ENCODE data around the gene CPLX3. TPM values are rescaled to one million over a fixed set of nuclear protein-coding genes. Genes with fewer than 3 reads are reported as not detected.

The CPLX3 gene
- polyA plus RNA-seq, 2 of the 4 experiments (the other 2 are of a cell fraction), result not detected

- H3K4me3 ChIP-seq, result no peak overlapping the region
- ChIA-PET CTCF (interaction anchor here (0.6 to 66.7 kb wide), 4 partner anchors 10 to 116 kb away, joined by 3 to 1908 read pairs (median 956); partner anchors contain the start of genes CPLX3, CSK, LMAN1L and ULK3), POLR2A (interaction anchor here (0.6 kb wide), 1 partner anchor 43 kb away, joined by 3 read pairs; no protein-coding TSS in a partner anchor)
- no peak overlapping the region for H3K27ac ChIP-seq
- WGBS (ENCODE audit: missing lambda C conversion rate), result 85% methylated on average over 18 of the region's 20 CpGs
- no peak for FAIRE-seq
- peaks cover 3% of the 10 kb centered on the region; the same call in 1 of the 3 replicates for H3K4me1 ChIP-seq
- TF ChIP-seq JUN (IDR thresholded peaks at IDR 0.05), result no peak
- ATAC-seq, result peak; percentile 17 to 48; a peak in 5 of 6 replicates
- no peak for DNase-seq (ENCODE audit: low read depth in 1 of 2, low spot score in 1 of 2)
- H3K4me2 ChIP-seq, result no peak overlapping the region
- no peaks in the 10 kb centered on the region for H3K9me3 ChIP-seq
Measured at GRCh38 chr15:74800559-74801094, 25.8 kb upstream of the CPLX3 start.

GRCh38 chr15:74801311-74801997 is 25.0 kb upstream of the CPLX3 start:
- Histone ChIP-seq H3K27ac (no peak overlapping the region), H3K4me1 (peaks cover 3% of the 10 kb centered on the region; the same call in 1 of the 3 replicates), H3K4me2 (no peak overlapping the region), H3K4me3 (no peak overlapping the region), H3K9me3 (no peaks in the 10 kb centered on the region)
- no peak for ATAC-seq
- no peak for FAIRE-seq
- WGBS (ENCODE audit: missing lambda C conversion rate), result 92% methylated on average over 13 of the region's 18 CpGs
- no peak for TF ChIP-seq REST (IDR thresholded peaks at IDR 0.05)
- TF ChIP-seq POLR2A (IDR thresholded peaks at IDR 0.05; ENCODE audit: low read length), result 0 out of 2 replicates have a peak, but pooled peaks have one; percentile 7
- TF ChIP-seq JUN (IDR thresholded peaks at IDR 0.05), result no peak
- no peak for TF ChIP-seq HOXB5 (CRISPR knock-in tag; IDR thresholded peaks at IDR 0.05)
- TF ChIP-seq NPAS2 (CRISPR knock-in tag; IDR thresholded peaks at IDR 0.05; ENCODE audit: borderline replicate concordance), result no peak
- CTCF ChIA-PET, result interaction anchor here (65.6 to 66.7 kb wide), 2 partner anchors 11 to 18 kb away, joined by 1908 read pairs; partner anchors contain the start of genes CPLX3, CSK, LMAN1L and ULK3
- DNase-seq (ENCODE audit: low read depth in 1 of 2, low spot score in 1 of 2), result no peak
- POLR2A ChIA-PET, result interaction anchor here (0.6 kb wide), 1 partner anchor 42 kb away, joined by 3 read pairs; no protein-coding TSS in a partner anchor

GRCh38 chr15:74802290-74802689 is 24.1 kb upstream of the CPLX3 start:
- Histone ChIP-seq H3K4me3 (no peak overlapping the region), H3K4me1 (peaks cover 3% of the 10 kb centered on the region; the same call in 1 of the 3 replicates), H3K4me2 (no peak overlapping the region), H3K9me3 (no peaks in the 10 kb centered on the region), H3K27ac (no peak overlapping the region)
- ATAC-seq (no peak), FAIRE-seq (no peak), DNase-seq (ENCODE audit: low read depth in 1 of 2, low spot score in 1 of 2) (no peak)
- CTCF ChIA-PET, result interaction anchor here (65.6 to 66.7 kb wide), 2 partner anchors 11 to 17 kb away, joined by 1908 read pairs; partner anchors contain the start of genes CPLX3, CSK, LMAN1L and ULK3
- POLR2A ChIA-PET, result no interaction called here
- 97% methylated on average over 17 of the region's 20 CpGs for WGBS (ENCODE audit: missing lambda C conversion rate)
- TF ChIP-seq MAZ (IDR thresholded peaks at IDR 0.05; ENCODE audit: borderline replicate concordance, low read depth, low read length) (no peak), BHLHE40 (IDR thresholded peaks at IDR 0.05; ENCODE audit: low read depth, low read length) (no peak), EHF (CRISPR knock-in tag; IDR thresholded peaks at IDR 0.05) (no peak), ZSCAN20 (CRISPR knock-in tag; IDR thresholded peaks at IDR 0.05) (no peak), CBX8 (IDR thresholded peaks at IDR 0.05) (no peak), KDM1A (IDR thresholded peaks at IDR 0.05; ENCODE audit: low read depth) (no peak)

DNA sequence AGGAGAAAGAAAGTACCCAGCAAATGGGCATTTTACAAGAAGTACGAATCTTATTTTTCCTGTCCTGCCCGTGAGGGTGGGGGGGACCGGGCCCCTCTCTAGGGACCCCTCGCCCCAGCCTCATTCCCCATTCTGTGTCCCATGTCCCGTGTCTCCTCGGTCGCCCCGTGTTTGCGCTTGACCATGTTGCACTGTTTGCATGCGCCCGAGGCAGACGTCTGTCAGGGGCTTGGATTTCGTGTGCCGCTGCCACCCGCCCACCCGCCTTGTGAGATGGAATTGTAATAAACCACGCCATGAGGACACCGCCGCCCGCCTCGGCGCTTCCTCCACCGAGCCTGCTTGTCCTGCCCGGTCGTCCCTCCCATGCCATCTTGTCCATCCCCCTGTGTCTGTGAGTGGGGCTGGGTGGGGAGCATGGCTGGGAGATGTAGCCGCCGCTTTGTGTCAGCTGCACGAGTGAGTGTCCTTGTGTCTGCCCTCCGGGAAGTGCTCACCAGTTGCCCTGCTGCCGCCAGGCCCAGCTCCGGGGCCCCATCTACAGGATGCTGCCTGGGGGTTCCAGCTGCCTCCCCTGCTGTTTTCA is 23.5 kb upstream of the CPLX3 start:
- WGBS (ENCODE audit: missing lambda C conversion rate), result 94% methylated on average over 31 of the region's 31 CpGs
- Histone ChIP-seq H3K4me3 (no peak overlapping the region), H3K27ac (no peak overlapping the region), H3K4me1 (peaks cover 3% of the 10 kb centered on the region; the same call in 1 of the 3 replicates), H3K9me3 (no peaks in the 10 kb centered on the region), H3K4me2 (no peak overlapping the region)
- no peak for FAIRE-seq
- TF ChIP-seq USF2 (IDR thresholded peaks at IDR 0.05), result no peak
- TF ChIP-seq RAD21 (conservative IDR thresholded peaks at IDR 0.05 in 1 of 2, IDR thresholded peaks at IDR 0.05 in 1 of 2), result no peak
- no peak for TF ChIP-seq FOSB (CRISPR knock-in tag; IDR thresholded peaks at IDR 0.05)
- TF ChIP-seq, protein P1, sequence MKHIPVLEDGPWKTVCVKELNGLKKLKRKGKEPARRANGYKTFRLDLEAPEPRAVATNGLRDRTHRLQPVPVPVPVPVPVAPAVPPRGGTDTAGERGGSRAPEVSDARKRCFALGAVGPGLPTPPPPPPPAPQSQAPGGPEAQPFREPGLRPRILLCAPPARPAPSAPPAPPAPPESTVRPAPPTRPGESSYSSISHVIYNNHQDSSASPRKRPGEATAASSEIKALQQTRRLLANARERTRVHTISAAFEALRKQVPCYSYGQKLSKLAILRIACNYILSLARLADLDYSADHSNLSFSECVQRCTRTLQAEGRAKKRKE (CRISPR knock-in tag; IDR thresholded peaks at IDR 0.05; ENCODE audit: low read depth), result no peak
- ChIA-PET CTCF (interaction anchor here (0.6 to 66.7 kb wide), 3 partner anchors 12 to 1722 kb away, joined by 3 to 1908 read pairs (median 1908); partner anchors contain the start of genes CPLX3, CSK, LMAN1L and ULK3), POLR2A (no interaction called here)
- no peak for DNase-seq (ENCODE audit: low read depth in 1 of 2, low spot score in 1 of 2)
- no peak for ATAC-seq
